ENCODE results near the gene SIRT2. TPM values are rescaled to one million over a fixed set of nuclear protein-coding genes. Genes with fewer than 3 reads are reported as not detected.
"Not testable (repeated sequence)": the region's sequence is repeated elsewhere in the genome, so short reads cannot be mapped to it uniquely, and the experiment has no call there.

The SIRT2 gene
- total and polyA plus RNA-seq, 4 donors: 34.6 to 51.2 (median 38.6) TPM

- DNase-seq (no peak), ATAC-seq (ENCODE audit: low FRiP score) (no peak)
- Histone ChIP-seq H3K27ac (ENCODE audit: low read depth in 1 of 2, low read length in 2 of 2) (no peak overlapping the region), H3K4me3 (ENCODE audit: low read length in 2 of 2) (no peak overlapping the region), H3K9me3 (ENCODE audit: control insufficient read depth, low read length) (no peaks in the 10 kb centered on the region), H3K27me3 (ENCODE audit: control insufficient read depth in 1 of 2, insufficient read depth in 2 of 2, low read length in 1 of 2) (no peaks in the 10 kb centered on the region), H3K36me3 (ENCODE audit: control insufficient read depth in 1 of 2, insufficient read depth in 2 of 2, low read length in 1 of 2) (peaks cover 0 to 6% of the 10 kb centered on the region in 2 donors), H3K4me1 (ENCODE audit: control insufficient read depth in 1 of 2, insufficient read depth in 2 of 2, low read length in 2 of 2) (no peaks in the 10 kb centered on the region)
- 91 to 93% methylated on average over 5 of the region's 5 CpGs for whole genome bisulfite sequencing, 2 donors
- intact Hi-C loops (cut with DNase I): no loop called here
These were observed 6.6 kb downstream of the SIRT2 start for GRCh38 chr19:38892841-38893240.

- Histone ChIP-seq H3K9me3 (ENCODE audit: control insufficient read depth, low read length) (no peaks in the 10 kb centered on the region), H3K27me3 (ENCODE audit: control insufficient read depth in 1 of 2, insufficient read depth in 2 of 2, low read length in 1 of 2) (no peaks in the 10 kb centered on the region), H3K27ac (ENCODE audit: low read depth in 1 of 2, low read length in 2 of 2) (no peak overlapping the region), H3K36me3 (ENCODE audit: control insufficient read depth in 1 of 2, insufficient read depth in 2 of 2, low read length in 1 of 2) (peaks cover 0 to 6% of the 10 kb centered on the region in 2 donors), H3K4me3 (ENCODE audit: low read length in 2 of 2) (no peak overlapping the region), H3K4me1 (ENCODE audit: control insufficient read depth in 1 of 2, insufficient read depth in 2 of 2, low read length in 2 of 2) (no peaks in the 10 kb centered on the region)
- DNase-seq (no peak), ATAC-seq (ENCODE audit: low FRiP score) (no peak)
- intact Hi-C loops (cut with DNase I): no loop called here
- 85% methylated on average over 6 of the region's 6 CpGs for WGBS, 2 donors
These were observed 7.6 kb downstream of the SIRT2 start for GRCh38 chr19:38891771-38892170.

- H3K27ac ChIP-seq (ENCODE audit: low read depth in 1 of 2, low read length in 2 of 2): no peak overlapping the region
- intact Hi-C loops (cut with DNase I): no loop called here
- ATAC-seq (ENCODE audit: low FRiP score) (no peak), DNase-seq (no peak)
- H3K36me3 ChIP-seq (ENCODE audit: control insufficient read depth in 1 of 2, insufficient read depth in 2 of 2, low read length in 1 of 2): peaks cover 0 to 6% of the 10 kb centered on the region in 2 donors
- H3K27me3 ChIP-seq (ENCODE audit: control insufficient read depth in 1 of 2, insufficient read depth in 2 of 2, low read length in 1 of 2): no peaks in the 10 kb centered on the region
- H3K4me3 ChIP-seq (ENCODE audit: low read length in 2 of 2): no peak overlapping the region
- no peaks in the 10 kb centered on the region for H3K9me3 ChIP-seq (ENCODE audit: control insufficient read depth, low read length)
- no peaks in the 10 kb centered on the region for H3K4me1 ChIP-seq (ENCODE audit: control insufficient read depth in 1 of 2, insufficient read depth in 2 of 2, low read length in 2 of 2)
These were observed 8.7 kb downstream of the SIRT2 start for GRCh38 chr19:38890686-38891085.

- H3K9me3 ChIP-seq (ENCODE audit: control insufficient read depth, low read length): no peaks in the 10 kb centered on the region
- H3K27ac ChIP-seq (ENCODE audit: low read depth in 1 of 2, low read length in 2 of 2): no peak overlapping the region
- intact Hi-C loops (cut with DNase I): loop anchor here in 1 of 2 donors (10.0 kb wide), 1 partner anchor 485 kb away; the partner anchor contains the start of gene FAM98C
- no peak for ATAC-seq (ENCODE audit: low FRiP score)
- no peaks in the 10 kb centered on the region for H3K4me1 ChIP-seq (ENCODE audit: control insufficient read depth in 1 of 2, insufficient read depth in 2 of 2, low read length in 2 of 2)
- H3K36me3 ChIP-seq (ENCODE audit: control insufficient read depth in 1 of 2, insufficient read depth in 2 of 2, low read length in 1 of 2): peaks cover 0 to 6% of the 10 kb centered on the region in 2 donors
- no peak for DNase-seq
- WGBS, 2 donors: 90 to 93% methylated on average over 8 of the region's 8 CpGs
- no peaks in the 10 kb centered on the region for H3K27me3 ChIP-seq (ENCODE audit: control insufficient read depth in 1 of 2, insufficient read depth in 2 of 2, low read length in 1 of 2)
- H3K4me3 ChIP-seq (ENCODE audit: low read length in 2 of 2): no peak overlapping the region
These were observed 9.6 kb downstream of the SIRT2 start for GRCh38 chr19:38889803-38890202.

- WGBS, 2 donors: 93% methylated on average over 17 of the region's 17 CpGs
- H3K27ac ChIP-seq (ENCODE audit: low read depth in 1 of 2, low read length in 2 of 2): no peak overlapping the region
- H3K4me1 ChIP-seq (ENCODE audit: control insufficient read depth in 1 of 2, insufficient read depth in 2 of 2, low read length in 2 of 2): no peaks in the 10 kb centered on the region
- DNase-seq (no peak), ATAC-seq (ENCODE audit: low FRiP score) (no peak)
- H3K4me3 ChIP-seq (ENCODE audit: low read length in 2 of 2): no peak overlapping the region
- H3K9me3 ChIP-seq (ENCODE audit: control insufficient read depth, low read length): no peaks in the 10 kb centered on the region
- H3K36me3 ChIP-seq (ENCODE audit: control insufficient read depth in 1 of 2, insufficient read depth in 2 of 2, low read length in 1 of 2): peaks cover 0 to 6% of the 10 kb centered on the region in 2 donors
- no peaks in the 10 kb centered on the region for H3K27me3 ChIP-seq (ENCODE audit: control insufficient read depth in 1 of 2, insufficient read depth in 2 of 2, low read length in 1 of 2)
- intact Hi-C loops (cut with DNase I): loop anchor here in 1 of 2 donors (10.0 kb wide), 1 partner anchor 484 kb away; the partner anchor contains the start of gene FAM98C
These were observed 10.5 kb downstream of the SIRT2 start for GRCh38 chr19:38888876-38889275.

GRCh38 chr19:38884691-38885090, 14.7 kb downstream of the SIRT2 start:
- H3K27me3 ChIP-seq (ENCODE audit: control insufficient read depth in 1 of 2, insufficient read depth in 2 of 2, low read length in 1 of 2); H3K36me3 ChIP-seq (ENCODE audit: control insufficient read depth in 1 of 2, insufficient read depth in 2 of 2, low read length in 1 of 2); DNase-seq; H3K4me1 ChIP-seq (ENCODE audit: control insufficient read depth in 1 of 2, insufficient read depth in 2 of 2, low read length in 2 of 2); H3K27ac ChIP-seq (ENCODE audit: low read depth in 1 of 2, low read length in 2 of 2); H3K4me3 ChIP-seq (ENCODE audit: low read length in 2 of 2); ATAC-seq (ENCODE audit: low FRiP score); H3K9me3 ChIP-seq (ENCODE audit: control insufficient read depth, low read length): not testable (repeated sequence)
- intact Hi-C loops (cut with DNase I): loop anchor here in 1 of 2 donors (10.0 kb wide), 1 partner anchor 480 kb away; the partner anchor contains the start of gene FAM98C
- WGBS, 2 donors: 95 to 97% methylated on average over 3 of the region's 3 CpGs

- Histone ChIP-seq H3K4me3 (ENCODE audit: low read length in 2 of 2) (no peak overlapping the region), H3K27ac (ENCODE audit: low read depth in 1 of 2, low read length in 2 of 2) (no peak overlapping the region), H3K36me3 (ENCODE audit: control insufficient read depth in 1 of 2, insufficient read depth in 2 of 2, low read length in 1 of 2) (no peaks in the 10 kb centered on the region), H3K9me3 (ENCODE audit: control insufficient read depth, low read length) (no peaks in the 10 kb centered on the region), H3K4me1 (ENCODE audit: control insufficient read depth in 1 of 2, insufficient read depth in 2 of 2, low read length in 2 of 2) (no peaks in the 10 kb centered on the region), H3K27me3 (ENCODE audit: control insufficient read depth in 1 of 2, insufficient read depth in 2 of 2, low read length in 1 of 2) (no peaks in the 10 kb centered on the region)
- ATAC-seq (ENCODE audit: low FRiP score) (no peak), DNase-seq (no peak)
- 93 to 94% methylated on average over 9 of the region's 9 CpGs for WGBS, 2 donors
- intact Hi-C loops (cut with DNase I): loop anchor here in 1 of 2 donors (10.0 kb wide), 1 partner anchor 478 kb away; the partner anchor contains the start of gene FAM98C
These were observed 16.1 kb downstream of the SIRT2 start for GRCh38 chr19:38883286-38883685.

- Histone ChIP-seq H3K27me3 (ENCODE audit: control insufficient read depth in 1 of 2, insufficient read depth in 2 of 2, low read length in 1 of 2) (no peaks in the 10 kb centered on the region), H3K9me3 (ENCODE audit: control insufficient read depth, low read length) (no peaks in the 10 kb centered on the region), H3K27ac (ENCODE audit: low read depth in 1 of 2, low read length in 2 of 2) (no peak overlapping the region), H3K36me3 (ENCODE audit: control insufficient read depth in 1 of 2, insufficient read depth in 2 of 2, low read length in 1 of 2) (no peaks in the 10 kb centered on the region), H3K4me1 (ENCODE audit: control insufficient read depth in 1 of 2, insufficient read depth in 2 of 2, low read length in 2 of 2) (no peaks in the 10 kb centered on the region), H3K4me3 (ENCODE audit: low read length in 2 of 2) (no peak overlapping the region)
- intact Hi-C loops (cut with DNase I): loop anchor here in 1 of 2 donors (10.0 kb wide), 1 partner anchor 476 kb away; the partner anchor contains the start of gene FAM98C
- ATAC-seq (ENCODE audit: low FRiP score): no peak
- 90 to 92% methylated on average over 19 of the region's 19 CpGs for WGBS, 2 donors
- no peak for DNase-seq
These were observed 18.4 kb downstream of the SIRT2 start for GRCh38 chr19:38880882-38881609.

Data from aorta (tissue), 5 donors.